PC-3 (cell line): ENCODE measurements around the gene MBD3.

Experiments used
- CTCF ChIP-seq: fragments of 300-600 bp; sonication (generic); conservative IDR thresholded peaks from 2 replicates; pipeline ENCODE4 v1.5.1; 2017; ENCODE audit warnings: antibody characterized with exemption, low read depth, mild to moderate bottlenecking, low read length
- EZH2 ChIP-seq: fragments of 300-600 bp; sonication (generic); IDR thresholded peaks from one replicate; pipeline ENCODE4 v1.6.1; 2017; ENCODE audit warnings: antibody characterized with exemption, mild to moderate bottlenecking, low read length; ENCODE audit not compliant: unreplicated experiment
- EZH2phosphoT487 ChIP-seq: fragments of 300-600 bp; sonication (generic); IDR thresholded peaks from 2 replicates; pipeline ENCODE4 v1.6.1; 2018; ENCODE audit warnings: mild to moderate bottlenecking, antibody characterized with exemption, low read length, borderline replicate concordance

- TF ChIP-seq CTCF (no peak), EZH2 (no peak), EZH2phosphoT487 (no peak)
Measured at GRCh38 chr19:1587872-1588271, 4.8 kb downstream of the MBD3 start.
